ENCODE results near the gene THAP7. TPM values are rescaled to one million over a fixed set of nuclear protein-coding genes. Genes with fewer than 3 reads are reported as not detected.

The THAP7 gene
- total RNA-seq, 1 donor from 2014 or later = 12.2 TPM

- Histone ChIP-seq H3K4me3 (ENCODE audit: insufficient read depth, low read depth, low read length) (no peak overlapping the region), H3K79me2 (ENCODE audit: insufficient read depth, low read length) (no peaks in the 10 kb centered on the region), H3K36me3 (ENCODE audit: insufficient read depth, low read length) (no peaks in the 10 kb centered on the region), H3K4me2 (ENCODE audit: low read length) (no peak overlapping the region), H3K9ac (ENCODE audit: low read length) (no peak overlapping the region), H3K4me1 (ENCODE audit: insufficient read depth, low read length) (no peaks in the 10 kb centered on the region), H4K20me1 (ENCODE audit: insufficient read depth, low read length) (no peaks in the 10 kb centered on the region), H3K9me3 (ENCODE audit: insufficient read depth, low read depth, low read length) (peaks cover 5% of the 10 kb centered on the region), H3K27ac (ENCODE audit: low read depth, low read length) (no peak overlapping the region), H3K27me3 (ENCODE audit: insufficient read depth, low read length) (no peaks in the 10 kb centered on the region), H2AFZ (ENCODE audit: low read depth, low read length) (no peak overlapping the region)
- H3K27ac Mint-ChIP-seq (ENCODE audit: unreplicated experiment) = no peak overlapping the region
- H3K4me1 Mint-ChIP-seq (ENCODE audit: low read depth, unreplicated experiment) = no peaks in the 10 kb centered on the region
- DNase-seq (ENCODE audit: low read depth) (no peak), FAIRE-seq (no peak)
- H3K36me3 Mint-ChIP-seq (ENCODE audit: low read depth, unreplicated experiment) = peaks cover under 1% of the 10 kb centered on the region
- H3K9me3 Mint-ChIP-seq (ENCODE audit: unreplicated experiment) = peaks cover 11% of the 10 kb centered on the region
- TF ChIP-seq CTCF (IDR thresholded peaks at IDR 0.05; ENCODE audit: insufficient read depth, low read depth, low read length) (no peak), EZH2 (IDR thresholded peaks at IDR 0.05; ENCODE audit: insufficient read depth, low read length) (no peak)
- H3K4me3 Mint-ChIP-seq (ENCODE audit: unreplicated experiment) = no peak overlapping the region
- H3K27me3 Mint-ChIP-seq (ENCODE audit: low read depth, unreplicated experiment) = peaks cover 28% of the 10 kb centered on the region
Observed at GRCh38 chr22:20974336-20974955, 27.5 kb downstream of the THAP7 start.

- Histone ChIP-seq H2AFZ (ENCODE audit: low read depth, low read length) (no peak overlapping the region), H3K9ac (ENCODE audit: low read length) (no peak overlapping the region), H3K27ac (ENCODE audit: low read depth, low read length) (no peak overlapping the region), H3K79me2 (ENCODE audit: insufficient read depth, low read length) (no peaks in the 10 kb centered on the region), H3K9me3 (ENCODE audit: insufficient read depth, low read depth, low read length) (peaks cover 5% of the 10 kb centered on the region), H3K36me3 (ENCODE audit: insufficient read depth, low read length) (no peaks in the 10 kb centered on the region), H3K4me3 (ENCODE audit: insufficient read depth, low read depth, low read length) (no peak overlapping the region), H3K27me3 (ENCODE audit: insufficient read depth, low read length) (no peaks in the 10 kb centered on the region), H4K20me1 (ENCODE audit: insufficient read depth, low read length) (no peaks in the 10 kb centered on the region), H3K4me1 (ENCODE audit: insufficient read depth, low read length) (no peaks in the 10 kb centered on the region), H3K4me2 (ENCODE audit: low read length) (no peak overlapping the region)
- Mint-ChIP-seq H3K27me3 (ENCODE audit: low read depth, unreplicated experiment) (peaks cover 24% of the 10 kb centered on the region), H3K4me1 (ENCODE audit: low read depth, unreplicated experiment) (no peaks in the 10 kb centered on the region), H3K9me3 (ENCODE audit: unreplicated experiment) (peaks cover 7% of the 10 kb centered on the region), H3K36me3 (ENCODE audit: low read depth, unreplicated experiment) (no peaks in the 10 kb centered on the region), H3K4me3 (ENCODE audit: unreplicated experiment) (no peak overlapping the region), H3K27ac (ENCODE audit: unreplicated experiment) (no peak overlapping the region)
- DNase-seq (ENCODE audit: low read depth) (no peak), FAIRE-seq (no peak)
- TF ChIP-seq EZH2 (IDR thresholded peaks at IDR 0.05; ENCODE audit: insufficient read depth, low read length) = no peak
- TF ChIP-seq CTCF (IDR thresholded peaks at IDR 0.05; ENCODE audit: insufficient read depth, low read depth, low read length) = no peak
Observed at GRCh38 chr22:20973634-20974286, 28.2 kb downstream of the THAP7 start.
